Stimulated activated naive CD4-positive, alpha-beta T cell treated with Interleukin-2 at 50 U/mL for 16 hours (primary cell): ENCODE measurements around the gene NELFA.
"Not testable (repeated sequence)": the region's sequence is repeated elsewhere in the genome, so short reads cannot be mapped to it uniquely, and the experiment has no call there.

Source experiments
- DNase-seq: peaks from one replicate; lab custom pipeline; 2025; lab: John Stamatoyannopoulos, UW

NELFA gene

DNA sequence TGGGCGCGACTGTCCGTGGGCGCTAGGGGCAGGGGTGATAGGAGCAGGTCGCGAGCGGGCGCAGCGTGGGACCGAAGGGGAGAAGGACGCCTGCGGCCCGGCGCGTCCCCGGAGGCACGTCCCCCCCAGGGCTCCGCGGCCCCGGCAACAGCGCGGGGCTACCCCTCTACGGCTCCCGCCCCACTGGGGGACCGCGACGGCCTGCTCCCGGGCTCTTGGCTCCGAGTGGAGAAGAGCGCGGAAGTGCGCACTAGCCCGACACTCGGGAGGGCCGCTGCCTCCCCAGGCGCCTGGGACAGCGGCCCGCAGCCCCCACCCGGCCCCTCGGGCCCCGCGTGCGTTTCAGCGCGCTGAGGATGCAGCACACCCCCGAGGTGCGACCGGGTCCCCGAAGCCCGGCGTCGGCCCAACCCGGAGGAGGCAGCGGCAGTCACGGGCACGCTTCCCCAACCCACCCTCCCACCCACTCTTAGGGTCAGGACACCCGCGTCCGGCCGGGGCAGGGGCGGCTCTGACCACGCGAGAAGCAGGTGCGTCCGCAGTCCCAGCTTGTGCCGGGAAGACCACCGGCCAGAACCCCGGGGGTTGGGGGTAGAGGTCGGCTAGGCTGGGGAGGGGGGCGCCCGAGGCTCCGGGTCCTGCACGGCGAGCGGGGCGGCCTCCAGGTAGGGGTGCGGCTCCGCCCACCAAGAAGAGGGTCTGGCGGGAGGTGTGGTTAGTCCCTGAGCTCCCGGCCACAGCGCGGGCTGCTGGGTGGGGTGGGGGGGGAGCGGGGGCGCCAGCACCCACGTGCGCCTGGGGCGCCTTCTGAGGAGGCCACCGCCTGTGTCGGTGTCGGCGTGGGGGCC, 31.8 kb upstream of the NELFA start:
- no peak for DNase-seq

DNA sequence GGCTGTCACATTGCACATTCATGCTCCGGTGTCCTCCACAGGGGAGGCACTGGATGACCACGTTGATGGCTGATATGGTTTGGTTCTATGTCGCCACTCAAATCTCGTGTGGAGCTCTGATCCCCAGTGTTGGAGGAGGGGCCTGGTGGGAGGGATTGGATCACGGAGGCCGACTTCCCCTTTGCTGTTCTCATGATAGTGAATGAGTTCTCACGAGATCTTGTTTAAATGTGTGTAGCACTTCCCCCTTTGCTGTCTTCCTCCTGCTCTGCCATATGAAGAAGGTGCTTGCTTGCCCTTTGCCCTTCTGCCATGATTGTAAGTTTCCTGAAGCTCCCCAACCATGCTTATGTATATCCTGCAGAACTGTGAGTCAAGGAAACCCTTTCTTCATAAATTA, 28.1 kb upstream of the NELFA start:
- DNase-seq = no peak

DNA sequence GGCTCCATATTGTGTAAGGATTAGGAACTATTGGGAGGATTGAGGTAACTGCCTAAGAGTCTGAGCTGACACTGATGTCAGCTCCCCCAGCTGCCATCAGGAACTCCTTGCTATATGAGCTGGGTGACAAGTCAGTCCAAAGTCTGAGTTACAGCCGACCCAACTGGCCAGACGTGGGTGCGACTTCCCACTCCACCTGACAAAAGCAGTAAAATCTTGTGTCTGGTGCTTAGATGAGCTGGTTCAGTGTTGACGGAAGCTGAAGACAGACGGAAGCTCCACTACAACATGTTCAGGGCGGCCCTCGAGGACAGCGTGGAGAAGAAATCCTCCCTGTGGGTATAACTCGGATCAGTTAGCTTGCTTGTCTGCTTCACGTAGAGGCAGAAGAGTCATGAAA, 27.6 kb upstream of the NELFA start:
- no peak for DNase-seq

DNA sequence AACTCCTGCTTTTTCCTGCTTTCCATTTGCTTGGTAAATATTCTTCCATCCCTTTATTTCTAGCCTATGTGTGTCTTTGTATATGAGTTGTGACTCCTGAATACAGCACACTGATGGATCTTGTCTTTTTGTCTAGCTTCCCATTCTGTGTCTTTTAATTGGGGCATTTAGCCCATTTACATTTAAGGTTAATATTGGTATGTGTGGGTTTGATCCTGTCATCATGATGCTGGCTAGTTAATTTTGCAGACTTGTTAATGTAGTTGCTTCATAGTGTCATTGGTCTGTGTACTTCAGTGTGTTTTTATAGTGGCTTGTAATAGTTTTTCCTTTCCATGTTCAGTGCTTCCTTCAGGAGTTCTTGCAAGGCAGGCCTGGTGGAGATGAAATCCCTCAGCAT, 22.4 kb upstream of the NELFA start:
- not testable (repeated sequence) for DNase-seq

DNA sequence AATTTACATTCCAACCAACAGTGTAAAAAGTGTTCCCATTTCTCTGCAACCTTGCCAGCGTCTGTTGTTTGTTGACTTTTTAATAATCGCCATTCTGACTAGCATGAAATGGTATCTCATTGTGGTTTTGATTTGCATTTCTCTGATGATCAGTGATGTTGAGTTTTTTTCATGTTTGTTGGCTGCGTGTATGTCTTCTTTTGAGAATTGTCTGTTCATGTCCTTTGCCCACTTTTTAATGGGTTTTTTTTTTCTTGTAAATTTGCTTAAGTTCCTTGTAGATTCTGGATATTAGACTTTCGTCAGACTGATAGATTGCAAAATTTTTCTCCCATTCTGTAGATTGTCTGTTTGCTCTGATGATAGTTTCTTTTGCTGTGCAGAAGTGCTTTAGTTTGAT, 18.3 kb upstream of the NELFA start:
- DNase-seq = not testable (repeated sequence)

DNA sequence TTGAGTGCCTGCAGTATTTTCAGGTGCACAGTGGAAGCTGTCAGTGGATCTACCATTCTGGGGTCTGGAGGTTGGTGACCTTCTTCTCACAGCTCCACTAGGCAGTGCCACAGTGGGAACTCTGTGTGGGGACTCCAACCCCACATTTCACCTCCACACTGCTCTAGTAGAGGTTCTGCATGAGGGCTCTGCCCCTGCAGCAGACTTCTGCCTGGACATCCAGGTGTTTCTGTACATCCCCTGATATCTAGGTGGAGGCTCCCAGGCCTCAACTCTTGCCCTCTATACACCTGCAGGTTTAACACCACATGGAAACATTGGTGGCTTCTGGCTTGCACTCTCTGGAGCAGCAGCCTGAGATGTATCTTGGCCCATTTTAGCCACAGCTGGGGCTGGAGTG, 17.0 kb upstream of the NELFA start:
- DNase-seq = no peak

DNA sequence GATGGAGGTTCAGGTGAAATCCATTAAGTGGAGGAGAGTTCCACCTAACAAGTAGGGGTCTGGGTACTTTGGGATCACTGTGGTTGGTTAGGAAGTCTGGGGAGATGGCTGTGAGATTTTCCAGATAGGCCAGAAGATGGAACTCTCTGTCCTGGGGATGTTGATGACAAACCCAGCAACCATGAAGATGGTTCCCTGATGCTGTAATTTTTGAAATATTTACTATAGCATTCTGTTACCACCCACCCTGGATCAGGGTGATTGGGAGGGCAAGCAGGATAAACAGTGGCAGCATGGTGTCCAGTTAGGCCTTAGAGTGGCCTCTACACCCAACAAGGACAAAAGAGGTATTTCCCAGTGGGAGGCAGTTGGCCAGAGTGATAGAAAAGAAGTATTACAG, 15.9 kb upstream of the NELFA start:
- DNase-seq = no peak

DNA sequence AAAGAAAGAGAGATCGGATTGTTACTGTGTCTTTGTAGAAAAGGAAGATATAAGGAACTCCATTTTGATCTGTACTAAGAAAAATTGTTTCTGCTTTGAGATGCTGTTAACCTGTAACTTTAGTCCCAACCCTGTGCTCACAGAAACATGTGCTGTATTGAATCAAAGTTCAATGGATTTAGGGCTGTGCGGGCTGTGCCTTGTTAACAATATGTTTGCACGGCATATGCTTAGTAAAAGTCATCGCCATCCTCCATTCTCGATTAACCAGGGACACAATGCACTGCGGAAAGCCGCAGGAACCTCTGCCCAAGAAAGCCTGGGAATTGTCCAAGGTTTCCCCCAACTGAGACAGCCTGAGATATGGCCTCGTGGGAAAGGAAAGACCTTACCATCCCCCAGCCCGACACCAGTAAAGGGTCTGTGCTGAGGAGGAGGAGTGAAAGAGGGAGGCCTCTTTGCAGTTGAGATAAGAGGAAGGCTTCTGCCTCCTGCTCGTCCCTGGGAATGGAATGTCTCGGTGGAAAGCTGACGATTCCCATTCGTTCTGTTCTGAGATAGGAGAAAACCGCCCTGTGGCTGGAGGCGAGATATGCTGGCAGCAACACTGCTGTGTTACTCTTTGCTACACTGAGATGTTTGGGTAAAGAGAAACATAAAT, 12.7 kb upstream of the NELFA start:
- not testable (repeated sequence) for DNase-seq

DNA sequence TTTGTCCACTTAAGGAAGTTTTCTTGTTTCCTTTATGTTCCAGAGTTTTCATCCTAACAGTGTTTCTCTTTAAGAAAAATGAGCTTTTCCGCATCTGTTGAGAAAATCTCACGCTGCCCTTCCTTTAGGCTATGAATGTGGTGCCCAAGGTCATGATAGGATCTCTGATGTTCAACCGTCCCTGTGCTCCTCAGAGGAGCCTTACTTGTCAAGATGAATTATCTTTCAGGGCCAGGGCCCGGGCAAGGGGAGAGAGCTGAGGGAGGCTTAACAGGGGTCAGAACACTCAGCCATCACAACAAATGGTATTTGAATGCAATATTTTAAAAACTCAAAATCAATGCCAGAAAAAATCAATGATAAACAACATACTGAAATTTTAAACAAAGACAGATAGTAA, 6.2 kb upstream of the NELFA start:
- DNase-seq = no peak

DNA sequence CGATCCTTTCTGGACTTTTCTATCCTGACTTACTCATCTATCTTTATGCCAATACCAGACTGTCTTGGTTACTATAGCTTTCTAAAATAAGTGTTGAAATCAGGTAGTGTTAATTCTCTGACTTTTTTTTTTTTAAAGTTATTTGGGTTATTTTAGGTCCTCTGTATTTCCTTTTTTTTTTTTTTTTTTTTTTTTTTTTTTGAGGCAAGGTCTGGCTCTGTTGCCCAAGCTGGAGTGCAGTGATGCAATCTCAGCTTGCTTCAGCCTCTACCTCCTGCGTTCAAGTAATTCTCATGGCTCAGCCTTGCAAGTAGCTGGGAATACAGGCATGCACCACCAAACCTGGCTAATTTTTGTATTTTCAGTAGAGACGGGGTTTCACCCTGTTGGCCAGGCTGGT, 2.8 kb upstream of the NELFA start:
- DNase-seq = no peak

DNA sequence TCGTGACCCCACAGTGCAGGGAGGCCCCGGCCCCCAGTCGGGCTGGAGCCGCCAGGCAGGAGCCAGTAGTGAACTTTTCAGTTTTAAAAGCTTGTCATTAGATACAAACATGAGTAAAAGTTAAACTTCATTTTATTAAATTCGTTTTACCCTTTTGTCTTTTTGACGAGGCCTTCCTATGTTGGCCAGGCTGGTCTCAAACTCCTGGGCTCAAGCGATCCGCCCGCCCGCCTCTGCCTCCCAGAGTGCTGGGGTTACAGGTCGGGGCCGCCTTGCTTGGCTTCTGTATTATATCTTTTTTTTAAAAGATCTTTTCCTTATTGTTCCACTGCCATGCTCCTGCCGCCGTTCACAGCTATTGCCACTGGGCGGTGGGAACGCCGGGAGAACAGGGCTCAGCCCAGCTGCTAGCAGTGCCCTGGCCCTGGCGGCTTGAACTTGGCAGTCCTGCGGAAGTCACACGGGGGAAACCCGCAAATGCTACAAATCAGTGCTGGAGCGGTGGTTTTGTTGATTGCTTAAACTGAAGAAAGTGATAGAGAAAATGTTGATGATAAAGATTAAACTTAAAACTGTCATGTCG, 968 bp upstream of the NELFA start:
- DNase-seq = peak; percentile 45

DNA sequence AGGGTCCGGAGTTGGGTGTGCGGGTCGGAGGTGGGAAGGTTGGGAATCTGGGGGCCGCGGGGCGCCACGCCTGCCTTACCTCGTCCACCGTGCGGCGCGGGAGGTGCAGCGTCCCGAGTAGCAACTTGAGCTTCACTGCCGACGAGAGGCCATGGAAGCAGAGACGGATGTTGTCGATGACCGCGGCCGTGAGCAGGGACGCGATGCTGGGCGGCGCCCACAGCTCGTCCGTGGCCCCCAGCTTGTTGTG, 178 bp downstream of the NELFA start:
- DNase-seq = no peak

DNA sequence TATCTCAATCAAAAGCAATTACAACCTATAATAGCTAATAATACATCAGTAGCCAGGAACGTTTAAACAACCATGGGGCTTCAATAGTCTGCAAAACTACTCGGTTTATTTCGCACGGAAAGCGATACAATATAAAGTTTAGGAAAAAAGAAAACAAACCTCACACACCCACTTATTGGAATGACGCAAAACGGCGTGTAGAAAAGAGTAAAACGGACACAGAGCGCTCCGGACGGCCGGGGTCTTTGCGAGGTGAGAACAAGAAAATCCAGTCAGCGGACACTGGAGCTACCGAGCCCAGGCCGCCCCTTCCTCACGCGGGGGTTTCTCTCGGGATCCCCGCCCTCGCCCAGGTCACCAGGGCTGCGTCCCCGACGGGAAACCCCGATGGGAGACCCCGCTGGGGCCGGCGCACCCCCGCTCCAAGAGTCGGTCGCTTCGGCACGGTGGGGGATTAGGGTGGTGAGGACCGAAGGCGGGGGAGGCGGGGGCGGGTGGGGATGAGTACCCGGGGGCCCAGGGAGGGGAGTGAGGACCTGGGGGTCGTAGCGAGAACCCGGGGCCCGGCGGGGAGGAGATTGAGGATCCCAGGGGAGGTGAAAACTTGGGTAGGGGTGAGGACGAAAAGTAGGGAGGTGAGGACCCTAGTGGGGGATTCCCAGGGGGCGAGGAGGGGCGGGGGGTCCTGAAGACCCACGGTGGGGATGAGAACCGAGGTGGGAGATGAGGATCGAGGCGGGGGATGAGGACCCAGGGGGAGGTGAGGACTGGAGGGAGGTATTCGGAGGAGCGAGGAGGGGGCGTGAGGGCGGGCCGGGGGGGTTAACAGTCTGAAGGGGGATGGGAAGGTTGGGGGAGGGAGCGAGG, 737 bp downstream of the NELFA start:
- no peak for DNase-seq

DNA sequence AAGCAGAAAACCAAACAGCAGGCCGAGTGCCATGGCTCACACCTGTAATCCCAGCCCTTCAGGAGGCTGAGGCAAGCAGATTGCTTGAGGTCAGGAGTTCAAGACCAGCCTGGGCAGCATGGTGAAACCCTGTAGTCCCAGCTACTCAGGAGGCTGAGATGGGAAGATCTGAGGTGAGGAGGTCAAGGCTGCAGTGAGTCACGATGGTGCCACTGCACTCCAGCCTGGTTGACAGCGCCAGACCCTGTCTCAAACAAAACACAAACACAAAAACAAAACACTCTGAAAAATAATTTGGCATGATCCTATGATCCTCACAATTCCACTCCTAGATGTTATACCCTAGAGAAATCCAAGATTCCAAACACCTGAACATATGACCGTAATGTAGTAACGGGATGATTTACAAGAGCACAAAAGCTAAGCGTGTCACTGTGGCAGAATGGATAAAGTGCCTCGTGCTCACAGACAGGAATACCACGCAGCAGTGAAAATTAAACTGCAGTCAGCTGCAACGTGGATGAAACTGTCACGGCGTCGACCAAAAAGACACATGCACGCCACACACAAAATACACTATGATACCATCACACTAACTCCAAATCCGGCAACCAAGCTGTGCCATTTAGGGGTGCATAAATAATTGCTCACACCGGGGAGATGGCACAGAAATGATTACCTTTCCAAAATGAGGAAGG, 1.7 kb downstream of the NELFA start:
- no peak for DNase-seq

DNA sequence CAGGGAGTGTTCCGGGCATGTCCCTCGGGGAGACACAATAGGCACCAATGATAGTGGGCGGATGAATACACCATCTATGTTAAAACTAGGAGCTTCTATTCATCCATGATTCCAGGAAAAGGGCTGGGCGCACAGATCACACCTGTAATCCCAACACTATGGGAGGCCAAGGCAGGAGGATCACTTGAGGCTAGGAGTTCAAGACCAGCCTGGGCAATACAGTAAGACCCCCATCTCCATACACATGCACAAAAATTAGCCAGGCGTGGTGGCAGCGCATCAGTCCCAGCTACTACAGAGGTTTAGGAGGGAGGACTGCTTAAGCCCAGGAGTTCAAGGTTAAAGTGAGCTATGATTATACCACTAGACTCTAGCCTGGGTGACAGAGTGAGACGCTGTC, 2.4 kb downstream of the NELFA start:
- no peak for DNase-seq

DNA sequence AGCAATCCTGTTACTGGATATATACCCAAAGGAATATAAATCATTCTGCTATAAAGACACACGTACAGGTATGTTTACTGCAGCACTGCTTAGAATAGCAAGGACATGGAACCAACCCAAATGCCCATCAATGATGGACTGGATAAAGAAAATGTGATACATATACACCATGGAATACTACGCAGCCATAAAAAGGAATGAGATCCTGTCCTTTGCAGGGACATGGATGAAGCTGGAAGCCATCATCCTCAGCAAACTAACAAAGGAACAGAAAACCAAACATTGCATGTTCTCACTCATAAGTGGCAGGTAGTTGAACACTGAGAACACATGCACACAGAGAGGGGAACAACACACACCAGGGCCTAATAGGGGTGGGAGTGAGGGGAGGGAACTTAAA, 5.4 kb downstream of the NELFA start:
- not testable (repeated sequence) for DNase-seq

DNA sequence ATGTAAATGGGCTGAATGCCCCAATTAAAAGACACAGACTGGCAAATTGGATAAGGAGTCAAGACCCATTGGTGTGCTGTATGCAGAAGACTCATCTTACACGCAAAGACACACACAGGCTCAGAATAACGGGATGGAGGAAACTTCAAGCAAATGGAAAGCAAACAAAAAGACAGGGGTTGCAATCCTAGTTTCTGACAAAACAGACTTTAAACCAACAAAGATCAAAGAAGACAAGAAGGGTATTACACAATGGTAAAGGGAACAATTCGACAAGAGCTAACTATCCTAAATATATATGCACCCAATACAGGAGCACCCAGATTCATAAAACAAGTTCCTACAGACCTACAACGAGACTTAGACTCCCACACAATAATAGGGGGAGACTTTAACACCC, 9.5 kb downstream of the NELFA start:
- DNase-seq = not testable (repeated sequence)

DNA sequence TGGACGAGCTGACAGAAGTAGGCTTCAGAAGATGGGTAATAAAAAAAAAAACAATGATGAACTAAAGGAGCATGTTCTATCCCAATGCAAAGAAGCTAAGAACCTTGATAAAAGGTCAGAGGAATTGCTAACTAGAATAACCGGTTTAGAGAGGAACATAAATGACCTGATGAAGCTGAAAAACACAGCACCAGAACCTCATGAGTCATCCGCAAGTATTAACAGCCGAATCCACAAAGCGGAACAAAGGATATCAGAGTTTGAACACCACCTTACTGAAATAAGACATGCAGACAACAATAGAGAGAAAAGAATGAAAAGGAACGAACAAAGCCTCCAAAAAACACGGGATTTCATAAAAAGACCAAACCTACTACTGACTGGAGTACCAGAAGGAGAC, 10.5 kb downstream of the NELFA start:
- no peak for DNase-seq

DNA sequence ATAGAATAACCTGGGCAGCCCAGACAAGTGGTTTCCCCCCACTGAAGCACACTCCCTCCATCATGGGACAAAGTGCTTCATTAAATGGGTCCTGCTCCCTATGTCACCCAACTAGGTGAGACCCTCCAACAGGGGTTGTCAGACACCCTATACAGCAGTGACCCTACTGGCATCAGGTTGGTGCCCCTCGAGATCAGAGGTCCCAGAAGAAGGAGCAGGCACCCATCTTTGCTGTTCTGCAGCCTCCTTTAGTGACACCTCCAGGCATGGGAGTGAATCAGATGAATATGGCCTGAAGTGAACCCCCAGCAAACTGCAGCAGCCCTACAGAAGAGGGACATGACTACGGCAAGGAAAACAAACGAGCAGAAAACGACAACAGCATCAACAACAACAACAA, 11.1 kb downstream of the NELFA start:
- no peak for DNase-seq

DNA sequence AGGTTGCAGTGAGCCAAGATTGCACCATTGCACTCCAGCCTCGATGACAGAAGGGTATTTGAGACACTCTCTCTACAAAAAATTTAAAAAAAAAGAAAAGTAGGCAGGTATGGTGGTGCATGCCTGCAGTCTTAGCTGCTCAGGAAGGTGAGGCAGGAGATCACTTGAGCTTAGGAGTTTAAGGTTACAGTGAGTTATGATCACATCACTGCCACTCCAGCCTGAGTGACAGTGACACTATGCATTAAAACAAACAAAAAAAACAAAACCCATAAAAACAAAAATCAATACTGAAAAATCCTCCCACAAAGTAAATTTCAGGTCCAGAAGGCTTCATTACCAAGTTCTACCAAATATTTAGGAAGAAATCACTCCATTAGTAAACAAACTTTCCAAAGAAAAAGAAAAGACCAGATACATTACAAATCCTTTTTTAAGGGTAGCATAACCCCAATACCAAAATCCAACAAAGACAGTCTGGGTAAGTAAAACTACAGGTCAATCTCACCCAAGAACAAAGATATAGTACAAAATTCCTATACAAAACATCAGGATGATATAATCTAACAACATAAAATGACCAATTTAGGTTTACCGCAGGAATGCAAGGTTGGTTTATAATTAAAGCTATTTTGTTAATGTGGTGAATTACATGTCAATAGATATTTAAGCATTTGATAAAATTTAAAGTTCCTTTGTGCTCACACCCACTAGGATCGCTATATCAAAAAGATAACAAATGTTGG, 11.7 kb downstream of the NELFA start:
- DNase-seq = no peak

DNA sequence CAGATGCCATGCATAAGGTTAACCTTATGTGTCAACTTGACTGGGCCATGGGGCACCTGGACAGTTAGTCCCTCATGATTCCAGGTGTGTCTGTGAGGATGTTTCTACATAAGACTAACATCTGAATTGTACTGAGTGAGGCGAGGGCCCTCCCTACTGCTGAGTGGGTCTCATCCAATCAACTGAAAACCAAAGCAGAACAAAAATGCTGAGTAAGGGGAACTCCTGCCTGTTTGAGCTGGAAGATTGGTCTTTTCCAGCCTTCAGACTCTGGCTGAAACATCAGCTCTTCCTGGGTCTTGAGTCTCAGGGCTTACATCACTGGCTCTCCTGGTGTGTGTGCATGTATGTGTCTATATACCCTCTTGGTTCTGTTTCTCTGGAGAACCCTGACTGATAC, 13.8 kb downstream of the NELFA start:
- no peak for DNase-seq
